Astrocyte (in vitro differentiated cells and primary cell): Measurements from ENCODE around the gene TRMT11.

Experiments used
- CTCF ChIP-seq: IDR thresholded peaks from 2 replicates; pipeline ENCODE4 v1.5.1; 2011; ENCODE audit warnings: low read depth, mild to moderate bottlenecking, inconsistent platforms, low read length, moderate library complexity; ENCODE audit not compliant: insufficient read depth
- EZH2 ChIP-seq: IDR thresholded peaks from 2 replicates; pipeline ENCODE4 v1.6.1; 2012; ENCODE audit warnings: mild to moderate bottlenecking, low read length, inconsistent platforms; ENCODE audit not compliant: insufficient read depth

DNA sequence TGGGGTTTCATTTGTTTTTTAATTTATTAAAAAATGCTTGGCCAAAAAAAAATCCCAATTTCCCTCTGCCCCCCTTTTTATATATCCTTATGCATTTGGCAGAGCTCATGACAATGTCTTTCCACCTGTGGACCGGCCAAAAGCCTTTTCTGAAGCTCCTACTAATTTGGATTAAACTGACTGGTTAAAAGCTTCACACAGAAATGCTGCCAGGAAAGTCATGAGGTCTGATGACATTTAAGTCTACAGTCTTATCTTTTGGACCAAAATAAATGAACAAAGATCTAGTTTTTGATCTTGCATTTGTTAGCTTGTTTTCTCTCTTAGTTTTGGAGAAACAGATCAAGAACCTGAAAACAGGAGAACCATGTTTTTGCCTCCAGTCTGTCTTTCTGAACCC lies 66.1 kb downstream of the TRMT11 start:
- TF ChIP-seq CTCF (no peak), EZH2 (no peak)
